HepG2 (cell line): ENCODE data around the gene ADGRG1. TPM values are rescaled to one million over a fixed set of nuclear protein-coding genes. Genes with fewer than 3 reads are reported as not detected.

Experiments
- ATRX ChIP-seq: sonication (generic); formaldehyde crosslinking; IDR thresholded peaks from 2 replicates; pipeline ENCODE4 v1.4.0; 2020; ENCODE audit warnings: missing genetic modification reagents, borderline replicate concordance
- BORCS8-MEF2B ChIP-seq: sonication (generic); formaldehyde crosslinking; IDR thresholded peaks from 2 replicates; pipeline ENCODE4 v1.8.0; 2022; ENCODE audit warnings: mild to moderate bottlenecking, missing genetic modification reagents
- CTCF ChIP-seq: sonication (generic); formaldehyde crosslinking; IDR thresholded peaks from 2 replicates; pipeline ENCODE4 v1.5.0; 2020; ENCODE audit warnings: mild to moderate bottlenecking, missing genetic modification reagents, moderate library complexity
- HCFC1 ChIP-seq: fragments of 150-350 bp; IDR thresholded peaks from 2 replicates; pipeline ENCODE4 v1.6.1; 2014; ENCODE audit warnings: low read depth, low read length
- HMGXB4 ChIP-seq, 2 experiments: sonication (generic) in 1 of 2; formaldehyde crosslinking in 1 of 2; IDR thresholded peaks; 2 replicates each; pipeline versions ENCODE4 v1.4.0 to v1.6.1; 2018 to 2020; ENCODE audit warnings: missing genetic modification reagents in 2 of 2, borderline replicate concordance in 1 of 2, low read depth in 1 of 2, mild to moderate bottlenecking in 1 of 2, missing biosample characterization in 1 of 2
- MED8 ChIP-seq: sonication (generic); formaldehyde crosslinking; IDR thresholded peaks from 2 replicates; pipeline ENCODE4 v1.8.1; 2023; ENCODE audit warnings: mild to moderate bottlenecking, missing genetic modification reagents; ENCODE audit not compliant: insufficient replicate concordance
- MYC ChIP-seq: sonication (generic); formaldehyde crosslinking; IDR thresholded peaks from 2 replicates; pipeline ENCODE4 v1.9.0; 2021; ENCODE audit warnings: missing genetic modification reagents, borderline replicate concordance
- NFE2L1 ChIP-seq: sonication (generic); formaldehyde crosslinking; IDR thresholded peaks from 2 replicates; pipeline ENCODE4 v1.4.0; 2020; ENCODE audit warnings: missing genetic modification reagents, mild to moderate bottlenecking, borderline replicate concordance
- NR2F2 ChIP-seq: IDR thresholded peaks from 2 replicates; pipeline ENCODE4 v1.6.1; 2012; ENCODE audit warnings: low read depth, inconsistent platforms, borderline replicate concordance
- TBX2 ChIP-seq: sonication (generic); formaldehyde crosslinking; IDR thresholded peaks from 2 replicates; pipeline ENCODE4 v1.5.0; 2020; ENCODE audit warnings: missing genetic modification reagents, mild to moderate bottlenecking, borderline replicate concordance
- TCF7L2 ChIP-seq: IDR thresholded peaks from 2 replicates; pipeline ENCODE4 v1.6.1; 2011; ENCODE audit warnings: mild to moderate bottlenecking, low read depth, low read length, moderate library complexity
- THRA ChIP-seq: sonication (generic); formaldehyde crosslinking; IDR thresholded peaks from 2 replicates; pipeline ENCODE4 v1.4.0; 2020; ENCODE audit warnings: missing genetic modification reagents, borderline replicate concordance
- TRIM24 ChIP-seq: sonication (generic); formaldehyde crosslinking; IDR thresholded peaks from 2 replicates; pipeline ENCODE4 v1.8.0; 2022; ENCODE audit warnings: mild to moderate bottlenecking, missing genetic modification reagents
- ZBTB38 ChIP-seq: sonication (generic); formaldehyde crosslinking; IDR thresholded peaks from 2 replicates; pipeline ENCODE4 v1.5.1; 2020; ENCODE audit warnings: mild to moderate bottlenecking, missing genetic modification reagents
- ZBTB8A ChIP-seq: sonication (generic); formaldehyde crosslinking; IDR thresholded peaks from 2 replicates; pipeline ENCODE4 v1.4.0; 2020; ENCODE audit warnings: mild to moderate bottlenecking, low read depth, missing genetic modification reagents, borderline replicate concordance
- ZFP36 ChIP-seq: fragments of 150-350 bp; IDR thresholded peaks from 2 replicates; pipeline ENCODE4 v1.6.1; 2018; ENCODE audit warnings: borderline replicate concordance, low read length, low read depth; ENCODE audit not compliant: partially characterized antibody
- ZNF326 ChIP-seq: sonication (generic); formaldehyde crosslinking; IDR thresholded peaks from 2 replicates; pipeline ENCODE4 v1.4.0; 2020; ENCODE audit warnings: missing genetic modification reagents, borderline replicate concordance
- ZNF549 ChIP-seq: sonication (generic); formaldehyde crosslinking; IDR thresholded peaks from 2 replicates; pipeline ENCODE4 v1.5.0; 2020; ENCODE audit warnings: missing genetic modification reagents
- ZNF562 ChIP-seq: sonication (generic); formaldehyde crosslinking; IDR thresholded peaks from 2 replicates; pipeline ENCODE4 v1.8.0; 2022; ENCODE audit warnings: missing genetic modification reagents, borderline replicate concordance
- ZNF614 ChIP-seq: IDR thresholded peaks from 2 replicates; pipeline ENCODE4 v1.6.1; 2018; ENCODE audit warnings: missing biosample characterization, missing genetic modification reagents, inconsistent platforms, borderline replicate concordance
- ZNF747 ChIP-seq: sonication (generic); formaldehyde crosslinking; IDR thresholded peaks from 2 replicates; pipeline ENCODE4 v1.8.1; 2023; ENCODE audit warnings: missing genetic modification reagents, mild to moderate bottlenecking, borderline replicate concordance
- polyA plus RNA-seq, 8 experiments: library from polyadenylated mRNA; depleted of rRNA in 3 of 8; stranded (reverse) in 7 of 8; unstranded in 1 of 8; fragments of >200 nt; fragmentation: Illumina TruSeq in 4 of 8; extraction: Trizol in 4 of 8; gene quantifications; 2 replicates each; pipeline versions ENCODE4 v1.2.1 to v1.2.3, GENCODE V29; 2011 to 2016; ENCODE audit warnings: low read depth in 4 of 8, missing spikeins in 1 of 8, mixed read lengths in 1 of 8; ENCODE audit not compliant: insufficient read depth in 1 of 8
- total RNA-seq, 5 experiments: library from RNA; depleted of rRNA; stranded (reverse); fragments of >200 nt; fragmentation: Illumina TruSeq; extraction: Trizol; gene quantifications; 2 replicates each; pipeline ENCODE4 v1.2.3, GENCODE V29; 2016; ENCODE audit warnings: low read depth in 1 of 5

The ADGRG1 gene
- total and polyA plus RNA-seq, 2 of the 13 experiments (the other 11 are each of a cell fraction or from before 2014, with no cell fraction given) = 2.7 to 5.9 TPM

GRCh38 chr16:57600048-57600835, 28.2 kb upstream of the ADGRG1 start (continued):
- no peak for TF ChIP-seq NR2F2
- no peak for TF ChIP-seq ZNF549 (CRISPR knock-in tag)
- no peak for TF ChIP-seq ZFP36
- TF ChIP-seq TRIM24 = 0 out of 2 replicates have a peak, but pooled peaks have one; percentile 42
- TF ChIP-seq ZBTB38 (CRISPR knock-in tag) = peak; percentile 65
- peak; percentile 82; the same call in 1 of the 2 replicates for TF ChIP-seq BORCS8-MEF2B (CRISPR knock-in tag)
- TF ChIP-seq ZNF562 (CRISPR knock-in tag) = no peak
- peak; percentile 83 for TF ChIP-seq THRA (CRISPR knock-in tag)
- TF ChIP-seq MYC = peak; percentile 72
- peak; percentile 25; the same call in 1 of the 2 replicates for TF ChIP-seq TBX2 (CRISPR knock-in tag)
- TF ChIP-seq NFE2L1 = 0 out of 2 replicates have a peak, but pooled peaks have one; percentile 36
- TF ChIP-seq ZNF614 (CRISPR knock-in tag) = peak; percentile 35; the same call in 1 of the 2 replicates
- peak; percentile 100 for TF ChIP-seq CTCF
- TF ChIP-seq HMGXB4 (CRISPR knock-in tag; IDR thresholded peaks at IDR 0.05; ENCODE audit: borderline replicate concordance in 1 of 2, low read depth in 1 of 2) = peak; percentile 70 to 79; a peak in 3 of 4 replicates
- peak; percentile 46 for TF ChIP-seq MED8 (CRISPR knock-in tag)
- 0 out of 2 replicates have a peak, but pooled peaks have one; percentile 10 for TF ChIP-seq HCFC1
- TF ChIP-seq ATRX (CRISPR knock-in tag) = no peak
- no peak for TF ChIP-seq ZNF747
- TF ChIP-seq ZBTB8A (CRISPR knock-in tag) = no peak
- no peak for TF ChIP-seq ZNF326
- no peak for TF ChIP-seq TCF7L2
